Right atrium auricular region (tissue), 2 donors: ENCODE data around the gene PPIP5K1. TPM values are rescaled to one million over a fixed set of nuclear protein-coding genes. Genes with fewer than 3 reads are reported as not detected.

Source experiments
- DNase-seq: peaks from one replicate; pipeline ENCODE4 v3.0.0-alpha.2; 2019; ENCODE audit warnings: low spot score
- H3K27ac ChIP-seq, 2 donors: fragments of 200-600 bp; sonication (generic); 1 replicate in 1 of 2; 2 replicates in 1 of 2; pipeline ENCODE4 v1.5.1; 2016 to 2019
- H3K27me3 ChIP-seq, 2 donors: fragments of 200-600 bp; sonication (generic); one replicate each; pipeline versions ENCODE4 v1.5.1 to v1.6.0; 2017 to 2019
- H3K36me3 ChIP-seq: fragments of 200-600 bp; sonication (generic); one replicate; pipeline ENCODE4 v1.5.1; 2016
- H3K4me1 ChIP-seq, 2 donors: fragments of 200-600 bp; sonication (generic); one replicate each; pipeline versions ENCODE4 v1.5.1 to v1.6.0; 2017 to 2019
- H3K4me3 ChIP-seq, 2 donors: fragments of 200-600 bp; sonication (generic); 1 replicate in 1 of 2; 2 replicates in 1 of 2; pipeline ENCODE4 v1.5.1; 2017 to 2019; ENCODE audit warnings: mild to moderate bottlenecking in 1 of 2, moderate library complexity in 1 of 2
- H3K9me3 ChIP-seq, 2 donors: fragments of 200-600 bp; sonication (generic); one replicate each; pipeline ENCODE4 v1.5.1; 2019
- total RNA-seq, 2 donors: library from RNA; depleted of rRNA; stranded (reverse); fragments of >200 nt; gene quantifications; one replicate each; pipeline ENCODE4 v1.1.0, GENCODE V29; 2016
- TF ChIP-seq, protein P1 (sequence below), 2 donors: fragments of 200-600 bp; sonication (generic); IDR thresholded peaks; one replicate each; pipeline ENCODE4 v1.5.1; 2019; ENCODE audit warnings: antibody characterized with exemption in 2 of 2

Gene PPIP5K1
- total RNA-seq, 2 donors from 2014 or later = 8.3 to 12.3 TPM

DNA sequence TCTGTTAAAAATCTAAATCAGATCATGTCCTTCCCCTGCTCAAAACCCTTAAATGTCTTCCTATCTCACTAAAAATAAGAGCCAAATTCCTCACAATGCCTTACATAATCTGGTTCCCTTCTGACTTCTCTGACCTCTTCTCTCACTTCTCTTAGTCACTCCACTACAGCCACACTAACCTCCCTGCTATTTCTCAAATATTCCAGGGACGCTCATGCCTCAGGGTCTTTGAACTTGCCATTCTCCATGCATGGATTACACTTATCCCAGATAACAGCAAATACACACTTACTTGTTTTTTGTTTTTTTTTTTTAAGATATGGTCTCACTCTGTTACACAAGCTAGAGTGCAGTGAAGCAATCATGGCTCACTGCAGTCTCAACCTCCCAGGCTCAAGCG is 105.6 kb downstream of the PPIP5K1 start:
- no peak overlapping the region for H3K4me3 ChIP-seq
- no peak for DNase-seq
- no peaks in the 10 kb centered on the region for H3K9me3 ChIP-seq
- no peaks in the 10 kb centered on the region for H3K4me1 ChIP-seq
- no peaks in the 10 kb centered on the region for H3K27me3 ChIP-seq
- H3K27ac ChIP-seq = no peak overlapping the region
- TF ChIP-seq, protein P1, sequence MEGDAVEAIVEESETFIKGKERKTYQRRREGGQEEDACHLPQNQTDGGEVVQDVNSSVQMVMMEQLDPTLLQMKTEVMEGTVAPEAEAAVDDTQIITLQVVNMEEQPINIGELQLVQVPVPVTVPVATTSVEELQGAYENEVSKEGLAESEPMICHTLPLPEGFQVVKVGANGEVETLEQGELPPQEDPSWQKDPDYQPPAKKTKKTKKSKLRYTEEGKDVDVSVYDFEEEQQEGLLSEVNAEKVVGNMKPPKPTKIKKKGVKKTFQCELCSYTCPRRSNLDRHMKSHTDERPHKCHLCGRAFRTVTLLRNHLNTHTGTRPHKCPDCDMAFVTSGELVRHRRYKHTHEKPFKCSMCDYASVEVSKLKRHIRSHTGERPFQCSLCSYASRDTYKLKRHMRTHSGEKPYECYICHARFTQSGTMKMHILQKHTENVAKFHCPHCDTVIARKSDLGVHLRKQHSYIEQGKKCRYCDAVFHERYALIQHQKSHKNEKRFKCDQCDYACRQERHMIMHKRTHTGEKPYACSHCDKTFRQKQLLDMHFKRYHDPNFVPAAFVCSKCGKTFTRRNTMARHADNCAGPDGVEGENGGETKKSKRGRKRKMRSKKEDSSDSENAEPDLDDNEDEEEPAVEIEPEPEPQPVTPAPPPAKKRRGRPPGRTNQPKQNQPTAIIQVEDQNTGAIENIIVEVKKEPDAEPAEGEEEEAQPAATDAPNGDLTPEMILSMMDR (IDR thresholded peaks at IDR 0.05) = no peak
- peaks cover 19% of the 10 kb centered on the region for H3K36me3 ChIP-seq

Other genes starting within 250 kb of the PPIP5K1 start
- gene ZSCAN29, start 219.2 kb downstream of the PPIP5K1 start, total RNA-seq = 10 to 100 TPM in 1 of 2 donors, 1 to 10 TPM in 1; 6.4 to 10.1 TPM
- 1 to 10 TPM; 5.9 to 8.5 TPM for gene TUBGCP4, start 219.1 kb downstream of the PPIP5K1 start, total RNA-seq
- gene TP53BP1, start 97.1 kb downstream of the PPIP5K1 start, total RNA-seq = 10 to 100 TPM; 23.1 to 34.2 TPM
- gene MAP1A, start 72.6 kb downstream of the PPIP5K1 start, total RNA-seq = 10 to 100 TPM; 39.3 to 52.7 TPM
- 1 to 10 TPM in 1 of 2 donors, not detected in 1; 4.6 TPM for gene CKMT1B, start 3.8 kb upstream of the PPIP5K1 start, total RNA-seq
- under 1 TPM in 1 of 2 donors, not detected in 1; 0.39 TPM for gene STRC, start 28.6 kb upstream of the PPIP5K1 start, total RNA-seq
- gene CATSPER2, start 58.6 kb upstream of the PPIP5K1 start, total RNA-seq = 1 to 10 TPM in 1 of 2 donors, under 1 TPM in 1; 0.26 to 1.7 TPM
- gene CKMT1A, start 103.7 kb upstream of the PPIP5K1 start, total RNA-seq = 1 to 10 TPM; 1.9 to 3.3 TPM
- gene PDIA3, start 156.2 kb upstream of the PPIP5K1 start, total RNA-seq = 10 to 100 TPM; 77.9 to 82.4 TPM
- gene ELL3, start 186.8 kb upstream of the PPIP5K1 start, total RNA-seq = 1 to 10 TPM; 2.4 to 2.6 TPM
- gene SERF2, start 202.1 kb upstream of the PPIP5K1 start, total RNA-seq = 100 to 1,000 TPM; 651 to 803 TPM
- under 1 TPM in 1 of 2 donors, not detected in 1; 0.71 TPM for gene SERINC4, start 210.0 kb upstream of the PPIP5K1 start, total RNA-seq
- gene HYPK, start 210.4 kb upstream of the PPIP5K1 start, total RNA-seq = 10 to 100 TPM; 15.0 to 16.5 TPM
- gene MFAP1, start 234.5 kb upstream of the PPIP5K1 start, total RNA-seq = 10 to 100 TPM; 12.3 to 16.6 TPM
- gene WDR76, start 236.8 kb upstream of the PPIP5K1 start, total RNA-seq = 1 to 10 TPM; 1.7 to 3.7 TPM